ENCODE data around the gene KIAA1755. TPM values are rescaled to one million over a fixed set of nuclear protein-coding genes. Genes with fewer than 3 reads are reported as not detected.

KIAA1755 gene
- total RNA-seq, 1 experiment from 2014 or later = 0.17 TPM

- no peak overlapping the region for H3T11ph ChIP-seq (ENCODE audit: low read length)
- no peaks in the 10 kb centered on the region for H3K79me1 ChIP-seq (ENCODE audit: insufficient read depth, low read depth, low read length, poor library complexity, severe bottlenecking)
- Mint-ChIP-seq H3K4me3 (no peak overlapping the region), H3K4me1 (peaks cover 0 to 4% of the 10 kb centered on the region in 2 experiments; a peak in 2 of 4 replicates), H3K27me3 (ENCODE audit: low read depth) (peaks cover 9% of the 10 kb centered on the region), H3K9me3 (no peaks in the 10 kb centered on the region), H3K27ac (no peak overlapping the region; a peak in 1 of 7 replicates), H3K36me3 (ENCODE audit: insufficient read depth in 1 of 3, low read depth in 3 of 3) (no peaks in the 10 kb centered on the region)
- H3K9me3 ChIP-seq (ENCODE audit: control insufficient read depth, low read depth, low read length) = no peaks in the 10 kb centered on the region
- no peak overlapping the region for H2BK120ac ChIP-seq (ENCODE audit: low read depth, low read length, poor library complexity, severe bottlenecking)
- no peak overlapping the region for H4K5ac ChIP-seq (ENCODE audit: insufficient read length, low read depth, low read length)
- H3K23me2 ChIP-seq (ENCODE audit: insufficient read length, low read depth, low read length, poor library complexity, severe bottlenecking) = no peaks in the 10 kb centered on the region
- no peak overlapping the region for H2AK5ac ChIP-seq (ENCODE audit: insufficient read length, low read length)
- H3K4ac ChIP-seq (ENCODE audit: low read depth, low read length) = no peak overlapping the region
- H2AFZ ChIP-seq (ENCODE audit: low read length) = no peak overlapping the region
- DNase-seq = no peak
- H4K8ac ChIP-seq (replicated peaks; ENCODE audit: insufficient read length, low read depth, low read length) = no peak overlapping the region
- no peak overlapping the region for H3K4me2 ChIP-seq (ENCODE audit: insufficient read depth, insufficient read length, low read length)
- H2BK15ac ChIP-seq (ENCODE audit: low read depth, low read length) = no peak overlapping the region
- H2BK5ac ChIP-seq (ENCODE audit: insufficient read length, low read length) = no peak overlapping the region
- H3K79me2 ChIP-seq (ENCODE audit: insufficient read depth, low read length) = no peaks in the 10 kb centered on the region
- H4K91ac ChIP-seq (ENCODE audit: insufficient read length, low read depth, low read length) = no peak overlapping the region
- H2BK20ac ChIP-seq (ENCODE audit: low read depth, low read length, poor library complexity, severe bottlenecking) = no peak overlapping the region
- TF ChIP-seq CTCF (conservative IDR thresholded peaks at IDR 0.05) = no peak
- no peaks in the 10 kb centered on the region for H3K4me1 ChIP-seq (ENCODE audit: insufficient read depth, low read length)
- no peak overlapping the region for H3K56ac ChIP-seq (ENCODE audit: insufficient read length, low read depth, low read length)
- no peak overlapping the region for H3K27ac ChIP-seq (ENCODE audit: insufficient read length, low read depth, low read length)
- H3K14ac ChIP-seq (ENCODE audit: insufficient read depth, low read length) = no peak overlapping the region
- no peaks in the 10 kb centered on the region for H3K27me3 ChIP-seq (ENCODE audit: insufficient read depth, low read length)
- H2BK12ac ChIP-seq (ENCODE audit: insufficient read length, low read depth, low read length) = no peak overlapping the region
- H3K9ac ChIP-seq (ENCODE audit: extremely low read depth, insufficient read length, low read length) = no peak overlapping the region
- no peaks in the 10 kb centered on the region for H4K20me1 ChIP-seq (ENCODE audit: control insufficient read depth, insufficient read depth, insufficient read length)
- no CpG with 5 or more reads among the region's 6 CpGs for WGBS (ENCODE audit: extremely low coverage, insufficient read length, low lambda C conversion rate)
- H3K18ac ChIP-seq (ENCODE audit: insufficient read length, low read depth, low read length) = no peak overlapping the region
- no peak overlapping the region for H3K23ac ChIP-seq (ENCODE audit: insufficient read length, low read depth, low read length)
These were observed 34.0 kb downstream of the KIAA1755 start for GRCh38 chr20:38226553-38226952.

Measured in H9 (cell line).